Aorta (tissue), 5 donors: Measurements from ENCODE around the gene PHC2. TPM values are rescaled to one million over a fixed set of nuclear protein-coding genes. Genes with fewer than 3 reads are reported as not detected.

ENCODE experiments used
- ATAC-seq: fragments of 200-7000 bp; cut with Tn5 transposase; one replicate; pipeline ENCODE4 v1.9.1; 2022; ENCODE audit warnings: moderate library complexity; ENCODE audit not compliant: low FRiP score
- DNase-seq, 2 donors: peaks; one replicate each; pipeline ENCODE4 v3.0.0-alpha.2; 2020
- H3K27ac ChIP-seq, 2 donors: one replicate each; pipeline ENCODE4 v1.5.1; 2013; ENCODE audit warnings: low read length in 2 of 2, mild to moderate bottlenecking in 2 of 2, moderate library complexity in 2 of 2, control low read depth in 1 of 2, inconsistent platforms in 1 of 2, low read depth in 1 of 2
- H3K27me3 ChIP-seq, 2 donors: one replicate each; pipeline ENCODE4 v1.6.1; 2013; ENCODE audit warnings: control low read depth in 1 of 2, low read length in 1 of 2, mild to moderate bottlenecking in 1 of 2, moderate library complexity in 1 of 2; ENCODE audit not compliant: insufficient read depth in 2 of 2, control insufficient read depth in 1 of 2
- H3K36me3 ChIP-seq, 2 donors: one replicate each; pipeline ENCODE4 v1.6.1; 2013; ENCODE audit warnings: control low read depth in 1 of 2, low read length in 1 of 2, mild to moderate bottlenecking in 1 of 2; ENCODE audit not compliant: insufficient read depth in 2 of 2, control insufficient read depth in 1 of 2
- H3K4me1 ChIP-seq, 2 donors: one replicate each; pipeline ENCODE4 v1.6.1; 2013; ENCODE audit warnings: low read length in 2 of 2, control low read depth in 1 of 2, mild to moderate bottlenecking in 1 of 2, moderate library complexity in 1 of 2; ENCODE audit not compliant: insufficient read depth in 2 of 2, control insufficient read depth in 1 of 2
- H3K4me3 ChIP-seq, 2 donors: one replicate each; pipeline ENCODE4 v1.5.1; 2013; ENCODE audit warnings: low read length in 2 of 2, control low read depth in 1 of 2, mild to moderate bottlenecking in 1 of 2
- H3K9me3 ChIP-seq: one replicate; pipeline ENCODE4 v1.6.1; 2013; ENCODE audit warnings: mild to moderate bottlenecking, low read length; ENCODE audit not compliant: control insufficient read depth
- WGBS, 2 donors: extraction: QIAGEN DNeasy Blood & Tissue Kit; methylation state at CpG; one replicate each; pipeline ENCODE4 v1.1.7; 2013; 5-methylcytosine and 5-hydroxymethylcytosine counted together
- intact Hi-C, 2 donors: fragments of 100-400 bp; cut with DNase I; formaldehyde crosslinking; loops; one replicate each; pipeline versions ENCODE4 v1.14.2 to v1.15.0; 2022
- polyA plus RNA-seq, 2 donors: library from polyadenylated mRNA; stranded (reverse); fragments of 200-250 nt; gene quantifications; one replicate each; pipeline ENCODE4 v1.2.3, GENCODE V29; 2013
- total RNA-seq, 2 donors: library from RNA; stranded (reverse); fragmentation: NEBNext Ultra II Directional; extraction: Animal tissue kit (Norgen Biotek cat#: 25700); gene quantifications; one replicate each; pipeline ENCODE4 v1.2.1, GENCODE V29; 2021
- donor health status: healthy with polysubstance abuse.
- donor health status: Bipolar disorder and iron deficiency.
- donor health status: DM: no; HTN: no; CAD: no.
- donor health status: DM: no; HTN: no; CAD: no.
- donor health status: DM: yes; HTN: yes; CAD: no.

The PHC2 gene
- total and polyA plus RNA-seq, 4 donors, result 82.4 to 156 (median 107) TPM

DNA sequence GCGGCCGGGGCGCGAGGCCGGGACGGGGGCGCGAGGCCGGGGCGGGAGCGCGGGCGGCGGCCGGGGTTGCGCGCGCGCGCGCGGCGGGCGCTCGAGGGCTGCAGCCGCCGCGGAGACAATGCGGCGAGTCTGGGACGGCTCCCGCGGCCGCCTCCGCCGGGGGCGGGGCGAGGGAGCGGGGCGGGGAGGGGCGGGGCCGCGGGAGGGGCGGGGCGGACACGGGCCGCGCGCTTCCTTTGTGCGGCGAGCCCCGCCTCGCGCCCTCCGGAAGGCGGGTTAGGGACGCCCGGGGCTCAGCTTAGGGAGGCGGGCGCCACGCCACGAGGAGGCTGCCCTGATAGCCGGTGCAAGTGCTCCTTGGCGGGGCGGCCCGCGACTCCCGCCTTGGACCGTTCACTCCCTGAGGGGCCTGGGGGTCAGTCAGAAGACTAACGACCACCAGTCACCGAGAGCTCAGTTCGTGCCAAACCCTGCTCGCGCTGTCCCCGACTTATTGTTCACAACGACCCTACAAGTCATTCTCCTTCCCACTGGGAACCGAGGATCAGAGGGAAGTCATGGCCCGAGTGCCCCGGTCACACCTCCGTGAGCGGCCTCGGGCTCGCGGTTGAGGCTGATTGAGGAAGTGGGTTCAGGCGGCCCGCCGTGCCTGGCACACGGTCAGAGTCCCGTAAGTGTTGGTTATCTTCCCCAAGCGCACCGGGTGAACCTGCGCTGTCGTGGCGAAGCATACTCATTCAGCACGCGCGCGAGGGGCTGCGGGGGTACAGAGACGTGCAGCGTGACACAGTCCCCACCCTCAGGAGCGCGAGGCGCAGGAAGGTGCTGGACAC is 80.9 kb downstream of the PHC2 start:
- Histone ChIP-seq H3K36me3 (no peaks in the 10 kb centered on the region), H3K9me3 (no peaks in the 10 kb centered on the region), H3K27ac (peak overlapping the region; percentile 90 to 100), H3K27me3 (no peaks in the 10 kb centered on the region), H3K4me3 (peak overlapping the region; percentile 96 to 100), H3K4me1 (peaks cover 2 to 3% of the 10 kb centered on the region in 2 donors)
- ATAC-seq (peak; percentile 93), DNase-seq (peak; percentile 92 to 94)
- WGBS, 2 donors, result 0 to 1% methylated on average over 53 to 104 of the region's 104 CpGs
- intact Hi-C loops, result loop anchor here (5.0 kb wide), 3 partner anchors 57 to 112 kb away; partner anchors contain the start of gene ZNF362 (in 1 of the 2)

DNA sequence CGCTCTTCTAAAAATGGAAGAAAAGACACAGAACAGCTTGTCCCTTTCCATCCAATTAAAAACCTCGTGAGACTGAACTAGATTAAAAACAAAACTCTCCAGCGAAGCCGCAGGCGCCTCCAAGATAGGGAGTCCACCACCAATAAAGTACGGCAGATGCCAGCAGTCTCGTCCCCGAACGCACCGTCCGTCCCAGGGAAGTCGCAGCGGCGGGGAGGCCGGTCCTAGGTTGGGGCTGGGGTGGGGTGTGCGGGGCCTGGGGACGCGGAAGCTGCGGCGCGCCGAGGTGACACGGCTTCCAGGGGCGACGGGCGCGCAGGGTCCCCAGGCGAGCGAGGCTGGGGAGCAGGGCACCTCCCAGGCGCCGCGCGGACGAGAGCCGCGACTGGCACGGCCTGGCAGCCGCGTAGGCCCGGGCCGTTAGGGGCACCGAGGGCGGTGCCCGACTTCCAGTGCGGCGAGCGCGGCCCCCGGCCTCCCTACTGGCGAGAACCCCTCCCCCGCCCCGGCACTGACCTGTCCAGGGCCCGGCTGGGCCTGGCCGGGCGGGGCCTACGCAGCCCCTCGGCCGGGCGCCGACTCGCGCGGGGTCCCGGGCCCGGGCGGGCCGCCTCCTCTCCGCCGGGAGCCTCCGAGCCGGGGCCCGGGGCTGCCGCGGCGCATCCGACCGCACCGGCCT is 81.7 kb downstream of the PHC2 start:
- WGBS, 2 donors, result 0 to 1% methylated on average over 41 to 78 of the region's 78 CpGs
- Histone ChIP-seq H3K4me3 (peak overlapping the region; percentile 96 to 100), H3K4me1 (peaks cover 2 to 8% of the 10 kb centered on the region in 2 donors), H3K36me3 (no peaks in the 10 kb centered on the region), H3K27ac (peak overlapping the region; percentile 90 to 100), H3K9me3 (no peaks in the 10 kb centered on the region), H3K27me3 (no peaks in the 10 kb centered on the region)
- DNase-seq (peak; percentile 70 to 86), ATAC-seq (peak; percentile 45)
- intact Hi-C loops, result loop anchor here (5.0 kb wide), 3 partner anchors 58 to 113 kb away; partner anchors contain the start of gene ZNF362 (in 1 of the 2)

DNA sequence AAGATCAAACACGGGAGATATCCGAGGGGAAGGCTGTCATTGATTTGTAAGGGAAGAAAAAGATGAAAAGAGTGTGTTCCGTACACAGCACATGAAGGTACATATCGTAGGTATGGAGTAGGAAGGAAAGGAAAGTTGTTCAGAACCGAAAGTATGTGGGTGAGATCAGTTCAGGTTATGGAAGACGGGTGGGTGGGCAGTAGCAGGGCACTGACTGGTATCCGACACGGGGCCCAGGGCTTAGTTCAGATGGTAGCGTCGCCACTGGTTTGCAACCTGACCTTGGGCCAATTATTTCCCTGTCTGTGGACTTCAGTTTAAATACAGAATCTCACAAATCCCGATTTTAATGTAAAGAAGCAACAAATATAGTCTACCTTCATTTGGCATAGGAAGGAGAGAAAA is 82.2 kb downstream of the PHC2 start:
- peak overlapping the region; percentile 90 to 100 for H3K27ac ChIP-seq
- H3K36me3 ChIP-seq, result no peaks in the 10 kb centered on the region
- peak; percentile 34 for ATAC-seq
- H3K9me3 ChIP-seq, result no peaks in the 10 kb centered on the region
- whole genome bisulfite sequencing, 2 donors, result 1% methylated on average over 11 of the region's 11 CpGs
- intact Hi-C loops, result loop anchor here (5.0 kb wide), 3 partner anchors 59 to 114 kb away; partner anchors contain the start of gene ZNF362 (in 1 of the 2)
- no peaks in the 10 kb centered on the region for H3K27me3 ChIP-seq
- H3K4me1 ChIP-seq, result peaks cover 2 to 10% of the 10 kb centered on the region in 2 donors
- peak overlapping the region; percentile 96 to 100 for H3K4me3 ChIP-seq
- no peak for DNase-seq

DNA sequence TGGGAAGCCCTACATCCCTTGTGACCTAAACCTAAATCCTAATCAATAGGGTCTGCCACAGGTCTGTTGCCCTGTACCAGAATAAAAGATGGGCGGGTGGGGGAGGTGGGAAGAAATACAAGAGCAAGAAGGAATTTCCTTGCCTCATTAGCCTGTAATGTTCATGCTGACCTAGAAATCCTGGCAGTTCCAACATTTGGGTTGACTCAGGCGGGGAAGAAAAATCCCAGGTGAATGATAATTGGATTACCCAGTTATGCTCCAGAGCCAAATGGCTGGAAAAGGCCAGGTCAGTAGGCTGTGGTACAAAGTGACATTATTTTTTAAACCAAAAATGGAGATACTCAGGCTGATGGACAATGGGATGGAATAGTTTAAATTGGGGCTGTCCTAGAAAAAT is 82.7 kb downstream of the PHC2 start:
- ATAC-seq, result no peak
- H3K27ac ChIP-seq, result peak overlapping the region; percentile 90 to 100
- no peaks in the 10 kb centered on the region for H3K36me3 ChIP-seq
- no peaks in the 10 kb centered on the region for H3K27me3 ChIP-seq
- peak overlapping the region; percentile 96 to 100 for H3K4me3 ChIP-seq
- WGBS, 2 donors, result 6 to 10% methylated on average over 2 of the region's 2 CpGs
- no peaks in the 10 kb centered on the region for H3K9me3 ChIP-seq
- intact Hi-C loops, result loop anchor here (5.0 kb wide), 3 partner anchors 59 to 114 kb away; partner anchors contain the start of gene ZNF362 (in 1 of the 2)
- peaks cover 2 to 10% of the 10 kb centered on the region in 2 donors for H3K4me1 ChIP-seq
- no peak for DNase-seq

DNA sequence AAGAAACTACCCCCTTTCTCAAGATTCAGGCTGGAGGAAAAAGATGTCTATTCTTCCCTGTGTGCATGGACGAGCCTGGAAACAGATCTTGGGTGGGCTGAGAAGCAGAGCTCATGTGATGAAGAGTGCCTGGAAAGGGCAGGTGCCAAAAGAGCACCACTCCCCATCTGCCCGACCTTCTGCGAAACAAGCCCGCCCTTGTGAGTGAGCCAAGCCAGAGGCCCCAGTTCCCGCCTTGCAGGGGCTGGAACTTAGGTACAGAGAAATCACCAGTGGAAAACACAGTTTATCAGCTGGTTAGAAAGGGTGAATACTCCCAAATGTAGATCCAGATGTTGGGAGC is 83.3 kb downstream of the PHC2 start:
- intact Hi-C loops, result loop anchor here (5.0 kb wide), 3 partner anchors 60 to 115 kb away; partner anchors contain the start of gene ZNF362 (in 1 of the 2)
- ATAC-seq, result no peak
- WGBS, 2 donors, result 3 to 4% methylated on average over 5 of the region's 5 CpGs

DNA sequence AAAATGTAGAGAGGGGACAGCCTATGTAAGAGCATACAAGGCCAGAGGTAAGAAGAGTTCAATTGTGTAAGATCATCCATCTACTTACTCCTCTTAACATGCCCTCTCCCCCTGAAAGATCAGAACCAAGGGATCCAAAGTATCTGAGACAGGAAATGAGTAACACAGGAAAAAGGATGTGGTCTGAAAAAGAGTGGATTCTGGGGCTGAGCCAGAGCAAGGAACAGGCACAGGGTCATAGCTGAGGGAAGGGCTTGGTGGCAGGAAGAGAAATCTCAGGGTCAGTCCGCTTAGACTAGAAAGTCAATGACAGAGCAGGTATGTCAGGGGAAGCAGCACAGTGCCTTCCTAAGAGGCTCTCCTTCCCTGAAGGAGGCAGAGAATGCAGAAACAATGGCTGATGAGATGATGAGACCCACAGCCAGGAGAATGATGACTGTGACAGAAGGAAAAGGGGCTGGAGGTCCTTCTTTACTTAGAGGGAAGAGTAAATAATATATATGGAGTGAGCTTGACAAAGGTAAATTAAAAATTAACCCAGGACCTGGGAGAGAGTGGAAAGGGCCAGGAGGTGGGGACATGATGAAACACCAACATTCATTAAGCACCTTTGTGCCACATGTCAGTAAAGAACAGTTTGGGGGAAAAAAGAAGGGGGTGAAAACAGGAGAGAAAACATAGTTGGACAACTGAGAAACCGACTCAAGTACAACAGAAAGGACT is 83.8 kb downstream of the PHC2 start:
- no peaks in the 10 kb centered on the region for H3K36me3 ChIP-seq
- 1 to 2% methylated on average over 2 of the region's 2 CpGs for WGBS, 2 donors
- peak overlapping the region; percentile 96 to 100 for H3K4me3 ChIP-seq
- H3K4me1 ChIP-seq, result peaks cover 4 to 10% of the 10 kb centered on the region in 2 donors
- intact Hi-C loops, result loop anchor here (5.0 kb wide), 3 partner anchors 60 to 115 kb away; partner anchors contain the start of gene ZNF362 (in 1 of the 2)
- H3K27me3 ChIP-seq, result no peaks in the 10 kb centered on the region
- no peaks in the 10 kb centered on the region for H3K9me3 ChIP-seq
- peak in 1 of 2 donors; percentile 76 for DNase-seq
- peak; percentile 60 for ATAC-seq
- H3K27ac ChIP-seq, result peak overlapping the region; percentile 94 to 97

More for the DNA sequence above, 83.3 kb downstream of the PHC2 start:
- Histone ChIP-seq H3K4me3 (peak overlapping the region; percentile 96 to 100), H3K27ac (peak overlapping the region; percentile 94 to 97), H3K36me3 (no peaks in the 10 kb centered on the region), H3K9me3 (no peaks in the 10 kb centered on the region), H3K4me1 (peaks cover 4 to 10% of the 10 kb centered on the region in 2 donors), H3K27me3 (no peaks in the 10 kb centered on the region)
- peak; percentile 73 to 80 for DNase-seq

DNA sequence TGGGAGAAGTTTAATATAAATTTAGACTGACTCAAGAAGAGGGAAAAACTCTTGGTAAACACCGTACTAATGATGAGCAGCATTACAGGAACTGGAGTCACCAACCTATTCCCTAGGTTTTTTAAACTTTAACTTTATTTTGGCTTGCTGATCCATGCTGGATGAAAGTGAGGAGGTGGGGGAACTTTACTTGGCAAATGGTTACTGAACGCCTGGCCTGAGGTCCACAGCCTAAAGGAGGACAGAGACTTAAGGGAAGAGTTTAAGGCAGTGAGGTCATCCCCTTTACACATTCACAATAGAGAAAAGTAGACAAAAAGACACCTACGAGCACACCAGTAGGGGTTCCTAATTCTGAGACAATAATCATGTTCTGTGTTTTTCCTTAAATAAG is 84.4 kb downstream of the PHC2 start:
- H3K4me1 ChIP-seq, result peaks cover 7 to 10% of the 10 kb centered on the region in 2 donors
- intact Hi-C loops, result loop anchor here (5.0 kb wide), 3 partner anchors 61 to 116 kb away; partner anchors contain the start of gene ZNF362 (in 1 of the 2)
- DNase-seq, result no peak

More for the DNA sequence above, 84.4 kb downstream of the PHC2 start:
- ATAC-seq, result no peak
- peak overlapping the region in 1 of 2 donors; percentile 28 for H3K4me3 ChIP-seq
- H3K9me3 ChIP-seq, result no peaks in the 10 kb centered on the region
- 4% methylated on average over 3 of the region's 3 CpGs for WGBS, 2 donors
- H3K27ac ChIP-seq, result peak overlapping the region; percentile 94 to 96
- H3K27me3 ChIP-seq, result no peaks in the 10 kb centered on the region
- H3K36me3 ChIP-seq, result no peaks in the 10 kb centered on the region
